Measurements from ENCODE around the gene SLAMF9. TPM values are rescaled to one million over a fixed set of nuclear protein-coding genes. Genes with fewer than 3 reads are reported as not detected.

SLAMF9 gene
- polyA plus RNA-seq, 2 of the 4 experiments (the other 2 are of a cell fraction), result 0.22 to 0.25 TPM

DNA sequence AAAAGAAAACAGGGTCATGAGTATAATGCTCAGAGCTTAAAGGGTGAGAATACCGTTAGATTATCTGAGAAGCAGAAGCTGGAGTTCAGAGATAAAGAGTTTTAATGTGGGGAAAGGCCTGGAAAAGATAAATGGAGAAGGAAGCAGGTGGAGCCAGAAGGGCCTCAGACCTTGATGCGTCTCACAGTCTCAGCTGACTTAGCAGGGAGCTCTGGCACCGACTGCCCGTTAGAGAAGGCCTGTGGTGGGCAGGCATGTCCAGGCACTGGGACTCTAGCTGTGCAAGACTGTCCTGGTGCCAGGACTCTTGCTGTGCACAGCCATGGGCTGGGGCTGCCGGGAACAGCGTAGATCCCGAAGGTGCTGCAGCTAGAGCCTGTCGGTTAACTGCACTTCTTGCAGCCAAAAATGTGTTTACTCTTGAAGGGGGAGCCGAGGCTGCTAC lies 3.8 kb upstream of the SLAMF9 start:
- TF ChIP-seq RFX5 (IDR thresholded peaks at IDR 0.05) (no peak), NR3C1 (IDR thresholded peaks at IDR 0.05) (no peak), POLR2AphosphoS2 (conservative IDR thresholded peaks at IDR 0.05; ENCODE audit: low read length) (no peak), FOSB (CRISPR knock-in tag; IDR thresholded peaks at IDR 0.05) (no peak), MAZ (IDR thresholded peaks at IDR 0.05; ENCODE audit: borderline replicate concordance, low read depth, low read length) (no peak), MYC (IDR thresholded peaks at IDR 0.05; ENCODE audit: borderline replicate concordance, low read length) (no peak), CTCF (IDR thresholded peaks at IDR 0.05) (no peak), RARB (CRISPR knock-in tag; IDR thresholded peaks at IDR 0.05) (no peak), CEBPB (IDR thresholded peaks at IDR 0.05) (no peak), ESRRA (IDR thresholded peaks at IDR 0.05; ENCODE audit: borderline replicate concordance, low read length) (no peak)
- TF ChIP-seq, protein P1, sequence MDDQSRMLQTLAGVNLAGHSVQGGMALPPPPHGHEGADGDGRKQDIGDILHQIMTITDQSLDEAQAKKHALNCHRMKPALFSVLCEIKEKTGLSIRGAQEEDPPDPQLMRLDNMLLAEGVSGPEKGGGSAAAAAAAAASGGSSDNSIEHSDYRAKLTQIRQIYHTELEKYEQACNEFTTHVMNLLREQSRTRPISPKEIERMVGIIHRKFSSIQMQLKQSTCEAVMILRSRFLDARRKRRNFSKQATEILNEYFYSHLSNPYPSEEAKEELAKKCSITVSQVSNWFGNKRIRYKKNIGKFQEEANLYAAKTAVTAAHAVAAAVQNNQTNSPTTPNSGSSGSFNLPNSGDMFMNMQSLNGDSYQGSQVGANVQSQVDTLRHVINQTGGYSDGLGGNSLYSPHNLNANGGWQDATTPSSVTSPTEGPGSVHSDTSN (IDR thresholded peaks at IDR 0.05), result no peak
- TF ChIP-seq, protein P2, sequence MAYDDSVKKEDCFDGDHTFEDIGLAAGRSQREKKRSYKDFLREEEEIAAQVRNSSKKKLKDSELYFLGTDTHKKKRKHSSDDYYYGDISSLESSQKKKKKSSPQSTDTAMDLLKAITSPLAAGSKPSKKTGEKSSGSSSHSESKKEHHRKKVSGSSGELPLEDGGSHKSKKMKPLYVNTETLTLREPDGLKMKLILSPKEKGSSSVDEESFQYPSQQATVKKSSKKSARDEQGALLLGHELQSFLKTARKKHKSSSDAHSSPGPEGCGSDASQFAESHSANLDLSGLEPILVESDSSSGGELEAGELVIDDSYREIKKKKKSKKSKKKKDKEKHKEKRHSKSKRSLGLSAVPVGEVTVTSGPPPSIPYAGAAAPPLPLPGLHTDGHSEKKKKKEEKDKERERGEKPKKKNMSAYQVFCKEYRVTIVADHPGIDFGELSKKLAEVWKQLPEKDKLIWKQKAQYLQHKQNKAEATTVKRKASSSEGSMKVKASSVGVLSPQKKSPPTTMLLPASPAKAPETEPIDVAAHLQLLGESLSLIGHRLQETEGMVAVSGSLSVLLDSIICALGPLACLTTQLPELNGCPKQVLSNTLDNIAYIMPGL (CRISPR knock-in tag; IDR thresholded peaks at IDR 0.05; ENCODE audit: borderline replicate concordance), result no peak
- no peak for FAIRE-seq
- Histone ChIP-seq H3K27ac (no peak overlapping the region), H3K4me1 (peaks cover 5% of the 10 kb centered on the region; the same call in 1 of the 3 replicates), H3K9me3 (no peaks in the 10 kb centered on the region), H3K4me2 (no peak overlapping the region), H3K4me3 (no peak overlapping the region)
- no peak; a peak in 1 of 6 replicates for ATAC-seq
- POLR2A ChIA-PET, result no interaction called here
- DNase-seq (ENCODE audit: low read depth in 1 of 2, low spot score in 1 of 2), result no peak
- 62% methylated on average over 9 of the region's 9 CpGs for WGBS (ENCODE audit: missing lambda C conversion rate)
- CTCF ChIA-PET, result interaction anchor here (1.2 to 12.9 kb wide), 4 partner anchors 9 to 67 kb away, joined by 5 to 124 read pairs (median 6); no protein-coding TSS in a partner anchor

DNA sequence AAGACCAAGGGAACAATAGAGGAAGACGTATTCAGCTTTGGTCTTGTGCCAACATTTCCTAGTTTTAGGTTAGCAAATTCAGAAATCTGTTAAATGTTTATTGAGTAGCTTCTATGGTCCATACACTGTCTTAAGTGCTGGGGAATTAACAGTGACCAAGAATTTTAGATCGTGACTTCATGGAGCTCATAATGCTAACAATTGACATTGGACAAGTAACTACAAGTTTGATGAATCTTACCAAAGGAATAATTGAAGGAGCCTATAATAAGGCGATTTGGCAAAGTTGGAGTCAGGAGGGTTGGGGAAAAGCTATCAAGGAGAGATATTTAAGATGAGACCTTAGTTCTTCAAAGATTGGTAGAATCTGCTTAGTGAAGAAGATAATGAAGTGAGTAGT lies 1.4 kb upstream of the SLAMF9 start:
- no peak for FAIRE-seq
- WGBS (ENCODE audit: missing lambda C conversion rate), result 30% methylated on average over 3 of the region's 3 CpGs
- no peaks in the 10 kb centered on the region for H3K9me3 ChIP-seq
- ChIA-PET CTCF (interaction anchor here (0.7 to 12.9 kb wide), 7 partner anchors 10 to 60 kb away, joined by 3 to 124 read pairs (median 4); partner anchors contain the start of genes IGSF9 and TAGLN2), POLR2A (no interaction called here)
- DNase-seq (ENCODE audit: low read depth in 1 of 2, low spot score in 1 of 2), result no peak
- H3K4me1 ChIP-seq, result peaks cover 5% of the 10 kb centered on the region; the same call in 1 of the 3 replicates
- H3K27ac ChIP-seq, result no peak overlapping the region
- ATAC-seq, result no peak
- H3K4me3 ChIP-seq, result no peak overlapping the region
- no peak overlapping the region for H3K4me2 ChIP-seq
- TF ChIP-seq NPAS2 (CRISPR knock-in tag; IDR thresholded peaks at IDR 0.05; ENCODE audit: borderline replicate concordance), result no peak
- TF ChIP-seq REST (IDR thresholded peaks at IDR 0.05), result no peak
- no peak for TF ChIP-seq TFCP2L1 (CRISPR knock-in tag; IDR thresholded peaks at IDR 0.05)
- no peak for TF ChIP-seq NR3C1 (IDR thresholded peaks at IDR 0.05)
- TF ChIP-seq ATOH8 (CRISPR knock-in tag; IDR thresholded peaks at IDR 0.05; ENCODE audit: low read depth), result no peak
- TF ChIP-seq ZC3H11A (IDR thresholded peaks at IDR 0.05), result no peak

Data from A549 (cell line).